CD4-positive, alpha-beta T cell (primary cell): ENCODE results near the gene TMEM51. TPM values are rescaled to one million over a fixed set of nuclear protein-coding genes. Genes with fewer than 3 reads are reported as not detected.

ENCODE experiments used
- ATAC-seq: fragments of 200-7000 bp; cut with Tn5 transposase; one replicate; pipeline ENCODE4 v1.10.0; 2022; ENCODE audit warnings: mild to moderate bottlenecking; ENCODE audit not compliant: poor library complexity
- CTCF ChIA-PET: fragments of 350-600 bp; sonication (Branson Sonifier 250); formaldehyde crosslinking; loops from one replicate; lab custom pipeline; 2021; ENCODE audit warnings: antibody characterized with exemption, inconsistent platforms; lab: Charles Lee
- POLR2A ChIA-PET: fragments of 350-600 bp; sonication (Branson Sonifier 250); formaldehyde crosslinking; loops from one replicate; lab custom pipeline; 2021; ENCODE audit warnings: antibody characterized with exemption, inconsistent platforms; lab: Charles Lee
- DNase-seq, 14 experiments: peaks; one replicate each; pipeline ENCODE4 v3.0.0-alpha.2; 2013 to 2020; ENCODE audit warnings: mixed read lengths in 2 of 14
- H3K27ac ChIP-seq, 2 donors: one replicate each; pipeline versions ENCODE4 v1.5.1 to v1.7.0; 2013; ENCODE audit warnings: low read length in 2 of 2, low read depth in 1 of 2, mild to moderate bottlenecking in 1 of 2
- H3K27me3 ChIP-seq, 2 experiments: 1 replicate in 1 of 2; 2 replicates in 1 of 2; pipeline versions ENCODE4 v1.6.1 to v1.7.0; 2013; ENCODE audit warnings: low read length in 2 of 2, control low read depth in 1 of 2, mild to moderate bottlenecking in 1 of 2, moderate library complexity in 1 of 2; ENCODE audit not compliant: insufficient read depth in 2 of 2, control insufficient read depth in 1 of 2
- H3K36me3 ChIP-seq: one replicate; pipeline ENCODE4 v1.6.1; 2013; ENCODE audit warnings: low read length, control low read depth; ENCODE audit not compliant: insufficient read depth
- H3K4me1 ChIP-seq: one replicate; pipeline ENCODE4 v1.6.1; 2013; ENCODE audit warnings: low read length, control low read depth; ENCODE audit not compliant: insufficient read depth
- H3K4me3 ChIP-seq: one replicate; pipeline ENCODE4 v1.5.1; 2013; ENCODE audit warnings: mild to moderate bottlenecking, low read length, moderate library complexity
- H3K9me3 ChIP-seq, 2 experiments: 1 replicate in 1 of 2; 2 replicates in 1 of 2; pipeline versions ENCODE4 v1.6.1 to v1.7.0; 2013; ENCODE audit warnings: low read length in 2 of 2, mild to moderate bottlenecking in 2 of 2, control low read depth in 1 of 2, moderate library complexity in 1 of 2; ENCODE audit not compliant: control insufficient read depth in 1 of 2, insufficient read depth in 1 of 2
- H3K27ac Mint-ChIP-seq: one replicate; pipeline ENCODE4 v1.8.0; 2020; ENCODE audit warnings: mixed read lengths
- H3K27me3 Mint-ChIP-seq: one replicate; pipeline ENCODE4 v1.8.0; 2021; ENCODE audit warnings: mixed read lengths
- H3K36me3 Mint-ChIP-seq: one replicate; pipeline ENCODE4 v1.8.0; 2021; ENCODE audit warnings: low read depth, mixed read lengths
- H3K4me1 Mint-ChIP-seq: one replicate; pipeline ENCODE4 v1.8.0; 2021; ENCODE audit warnings: low read depth, mixed read lengths
- H3K4me3 Mint-ChIP-seq: one replicate; pipeline ENCODE4 v1.8.0; 2020; ENCODE audit warnings: mild to moderate bottlenecking, mixed read lengths
- H3K9me3 Mint-ChIP-seq: one replicate; pipeline ENCODE4 v1.8.0; 2020; ENCODE audit warnings: mixed read lengths
- intact Hi-C, 2 experiments: fragments of 100-400 bp; cut with DNase I in 1 of 2; cut with micrococcal nuclease in 1 of 2; formaldehyde crosslinking; loops; one replicate each; pipeline versions ENCODE4 v1.15.1 to v1.9.0; 2023 to 2025; cut with DNase I, micrococcal nuclease
- total RNA-seq, 174 experiments: library from RNA in 2 of 174; stranded (reverse) in 2 of 174; gene quantifications; one replicate each; pipeline ENCODE4 v1.2.3 and lab custom pipeline; 2021 to 2026
- TF ChIP-seq, protein P1 (sequence below): fragments of 200-600 bp; IDR thresholded peaks from one replicate; pipeline ENCODE4 v1.8.0; 2022; ENCODE audit warnings: antibody characterized with exemption, mild to moderate bottlenecking

TMEM51 gene
- total RNA-seq, 2 experiments from 2014 or later, result not detected

DNA sequence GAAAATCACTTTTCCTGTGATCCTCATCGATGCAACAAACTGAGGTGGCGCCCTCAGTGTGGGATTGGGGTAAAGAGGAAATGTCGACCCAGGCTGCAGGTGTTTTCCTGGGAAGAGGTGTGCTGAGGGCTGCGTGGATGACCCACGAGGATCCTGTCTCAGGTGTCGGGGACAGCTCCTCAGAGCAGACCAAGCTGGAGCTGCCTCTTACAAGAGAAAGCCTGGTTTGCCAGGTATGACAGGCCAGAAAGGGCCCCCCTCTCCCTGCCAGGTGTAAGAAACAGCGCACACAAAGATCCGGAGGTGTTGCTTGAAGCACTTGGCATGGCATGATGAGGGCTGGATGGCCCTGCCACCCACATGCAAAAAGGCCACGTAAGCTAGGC is 106.1 kb downstream of the TMEM51 start:
- no peak overlapping the region for H3K4me3 ChIP-seq
- H3K27ac ChIP-seq, result no peak overlapping the region
- ChIA-PET CTCF (no interaction called here), POLR2A (no interaction called here)
- H3K36me3 ChIP-seq, result no peaks in the 10 kb centered on the region
- Mint-ChIP-seq H3K36me3 (no peaks in the 10 kb centered on the region), H3K27ac (no peak overlapping the region), H3K27me3 (peaks cover 39% of the 10 kb centered on the region), H3K4me3 (no peak overlapping the region), H3K9me3 (peaks cover under 1% of the 10 kb centered on the region), H3K4me1 (peaks cover 16% of the 10 kb centered on the region)
- intact Hi-C loops, result no loop called here
- no peak for DNase-seq
- no peak for ATAC-seq
- TF ChIP-seq, protein P1, sequence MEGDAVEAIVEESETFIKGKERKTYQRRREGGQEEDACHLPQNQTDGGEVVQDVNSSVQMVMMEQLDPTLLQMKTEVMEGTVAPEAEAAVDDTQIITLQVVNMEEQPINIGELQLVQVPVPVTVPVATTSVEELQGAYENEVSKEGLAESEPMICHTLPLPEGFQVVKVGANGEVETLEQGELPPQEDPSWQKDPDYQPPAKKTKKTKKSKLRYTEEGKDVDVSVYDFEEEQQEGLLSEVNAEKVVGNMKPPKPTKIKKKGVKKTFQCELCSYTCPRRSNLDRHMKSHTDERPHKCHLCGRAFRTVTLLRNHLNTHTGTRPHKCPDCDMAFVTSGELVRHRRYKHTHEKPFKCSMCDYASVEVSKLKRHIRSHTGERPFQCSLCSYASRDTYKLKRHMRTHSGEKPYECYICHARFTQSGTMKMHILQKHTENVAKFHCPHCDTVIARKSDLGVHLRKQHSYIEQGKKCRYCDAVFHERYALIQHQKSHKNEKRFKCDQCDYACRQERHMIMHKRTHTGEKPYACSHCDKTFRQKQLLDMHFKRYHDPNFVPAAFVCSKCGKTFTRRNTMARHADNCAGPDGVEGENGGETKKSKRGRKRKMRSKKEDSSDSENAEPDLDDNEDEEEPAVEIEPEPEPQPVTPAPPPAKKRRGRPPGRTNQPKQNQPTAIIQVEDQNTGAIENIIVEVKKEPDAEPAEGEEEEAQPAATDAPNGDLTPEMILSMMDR, result no peak
- H3K27me3 ChIP-seq, result peaks cover 0 to 4% of the 10 kb centered on the region in 2 experiments
- H3K4me1 ChIP-seq, result peaks cover 11% of the 10 kb centered on the region
- no peaks in the 10 kb centered on the region for H3K9me3 ChIP-seq

- CTCF ChIA-PET, result no interaction called here
- H3K27me3 Mint-ChIP-seq, result peaks cover 48% of the 10 kb centered on the region
- Histone ChIP-seq H3K9me3 (peaks cover 0 to 9% of the 10 kb centered on the region in 2 experiments), H3K36me3 (no peaks in the 10 kb centered on the region), H3K27ac (no peak overlapping the region), H3K4me1 (peaks cover 11% of the 10 kb centered on the region), H3K27me3 (peaks cover 0 to 10% of the 10 kb centered on the region in 2 experiments), H3K4me3 (no peak overlapping the region)
- no peak overlapping the region for H3K27ac Mint-ChIP-seq
- POLR2A ChIA-PET, result no interaction called here
- H3K36me3 Mint-ChIP-seq, result no peaks in the 10 kb centered on the region
- intact Hi-C loops, result no loop called here
- TF ChIP-seq, protein P1, result no peak
- DNase-seq, result peak in 2 of 14 experiments; percentile 30 to 43
- no peak for ATAC-seq
- peaks cover 3% of the 10 kb centered on the region for H3K9me3 Mint-ChIP-seq
- H3K4me1 Mint-ChIP-seq, result peaks cover 16% of the 10 kb centered on the region
- no peak overlapping the region for H3K4me3 Mint-ChIP-seq
Observed at GRCh38 chr1:15260418-15261154, 107.0 kb downstream of the TMEM51 start.

DNA sequence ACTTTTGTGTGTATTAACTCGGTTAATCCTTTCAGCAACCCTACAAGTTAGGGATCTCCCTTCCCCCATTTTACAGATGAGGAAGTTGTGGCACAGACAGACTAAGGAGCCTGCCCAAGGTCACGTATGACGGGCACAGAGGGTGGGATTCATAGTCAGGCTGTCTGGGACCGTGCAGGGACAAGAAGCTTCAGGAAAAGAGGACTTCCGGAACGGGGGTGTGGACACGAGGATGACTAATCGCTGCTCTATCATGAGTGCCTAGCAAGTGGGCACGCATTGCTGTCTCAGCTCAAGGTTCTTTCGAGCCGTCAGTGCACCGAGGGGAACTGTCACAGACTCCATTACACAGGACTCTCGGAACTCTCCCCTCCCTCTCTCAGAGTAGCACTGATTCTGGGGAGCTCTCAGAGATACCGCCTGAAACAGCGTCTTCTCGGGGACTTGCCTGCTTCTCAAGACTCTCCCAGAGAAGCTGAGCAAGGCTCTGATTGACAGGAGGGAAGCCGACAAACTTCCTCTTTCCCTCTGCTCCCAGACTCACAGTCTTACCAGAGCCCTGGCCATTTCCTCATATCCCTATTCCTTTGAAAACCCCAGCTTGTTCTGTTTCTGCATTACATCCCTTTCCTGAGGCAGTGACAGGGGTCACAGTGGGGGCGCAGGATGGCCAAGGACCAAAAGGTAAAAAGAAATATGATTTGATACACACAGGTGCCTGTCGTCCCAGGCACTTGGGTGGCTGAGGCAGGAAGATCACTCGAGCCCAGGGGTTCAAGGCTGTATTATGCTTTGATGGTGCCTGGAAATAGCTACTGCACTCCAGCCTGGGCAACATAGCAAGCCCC is 107.8 kb downstream of the TMEM51 start:
- ATAC-seq (peak; percentile 37), DNase-seq (peak in 2 of 14 experiments; percentile 70 to 80)
- Histone ChIP-seq H3K4me3 (peak overlapping the region; percentile 6), H3K36me3 (no peaks in the 10 kb centered on the region), H3K27me3 (peaks cover 0 to 10% of the 10 kb centered on the region in 2 experiments), H3K9me3 (peaks cover 0 to 9% of the 10 kb centered on the region in 2 experiments), H3K4me1 (peaks cover 11% of the 10 kb centered on the region), H3K27ac (no peak overlapping the region)
- Mint-ChIP-seq H3K27me3 (peaks cover 51% of the 10 kb centered on the region), H3K27ac (no peak overlapping the region), H3K4me1 (peaks cover 16% of the 10 kb centered on the region), H3K36me3 (no peaks in the 10 kb centered on the region), H3K4me3 (peak overlapping the region; percentile 51), H3K9me3 (peaks cover 4% of the 10 kb centered on the region)
- ChIA-PET CTCF (no interaction called here), POLR2A (interaction anchor here (0.7 kb wide), 1 partner anchor 9 kb away, joined by 3 read pairs; no protein-coding TSS in a partner anchor)
- intact Hi-C loops, result no loop called here
- TF ChIP-seq, protein P1, result no peak
